MG63 (cell line): Measurements from ENCODE around the gene DOLPP1. TPM values are rescaled to one million over a fixed set of nuclear protein-coding genes. Genes with fewer than 3 reads are reported as not detected.
A peak's percentile ranks its signal among the peaks of the same experiment; 100 is the strongest.
"Not testable (repeated sequence)": the region's sequence is repeated elsewhere in the genome, so short reads cannot be mapped to it uniquely, and the experiment has no call there.

Experiments
- DNase-seq: peaks from one replicate; pipeline ENCODE4 v3.0.0-alpha.2; 2020
- H3K27me3 ChIP-seq: fragments of 250-450 bp; sonication (Bioruptor Pico); 2 replicates; pipeline ENCODE4 v1.5.1; 2020; ENCODE audit warnings: mild to moderate bottlenecking, moderate library complexity
- H3K36me3 ChIP-seq: fragments of 250-450 bp; sonication (Bioruptor Pico); 2 replicates; pipeline ENCODE4 v1.5.1; 2020; ENCODE audit warnings: mild to moderate bottlenecking, moderate library complexity
- H3K4me3 ChIP-seq: fragments of 250-450 bp; sonication (Bioruptor Pico); 2 replicates; pipeline ENCODE4 v1.5.1; 2020; ENCODE audit warnings: mild to moderate bottlenecking, moderate library complexity
- H3K9me3 ChIP-seq: fragments of 250-450 bp; sonication (Bioruptor Pico); 2 replicates; pipeline ENCODE4 v1.5.1; 2020; ENCODE audit warnings: mild to moderate bottlenecking, moderate library complexity
- total RNA-seq: library from RNA; depleted of rRNA; stranded (reverse); fragments of >200 nt; shearing (Covaris generic); gene quantifications from 2 replicates; pipeline ENCODE4 v1.2.3, GENCODE V29; 2014; ENCODE audit warnings: low replicate concordance

DOLPP1 gene
- total RNA-seq, 1 experiment from 2014 or later: 24.9 TPM

- Histone ChIP-seq H3K9me3 (no peaks in the 10 kb centered on the region), H3K4me3 (no peak overlapping the region), H3K36me3 (peaks cover 14% of the 10 kb centered on the region), H3K27me3 (no peaks in the 10 kb centered on the region)
- no peak for DNase-seq
Measured at GRCh38 chr9:129118799-129119198, 37.9 kb downstream of the DOLPP1 start.

GRCh38 chr9:129121483-129121882, 40.6 kb downstream of the DOLPP1 start:
- DNase-seq: peak; percentile 71
- no peaks in the 10 kb centered on the region for H3K27me3 ChIP-seq
- no peaks in the 10 kb centered on the region for H3K9me3 ChIP-seq
- no peak overlapping the region for H3K4me3 ChIP-seq
- peaks cover 23% of the 10 kb centered on the region for H3K36me3 ChIP-seq

GRCh38 chr9:129122133-129122532, 41.2 kb downstream of the DOLPP1 start:
- Histone ChIP-seq H3K36me3 (peaks cover 26% of the 10 kb centered on the region), H3K27me3 (no peaks in the 10 kb centered on the region), H3K9me3 (no peaks in the 10 kb centered on the region), H3K4me3 (no peak overlapping the region)
- DNase-seq: no peak

DNA sequence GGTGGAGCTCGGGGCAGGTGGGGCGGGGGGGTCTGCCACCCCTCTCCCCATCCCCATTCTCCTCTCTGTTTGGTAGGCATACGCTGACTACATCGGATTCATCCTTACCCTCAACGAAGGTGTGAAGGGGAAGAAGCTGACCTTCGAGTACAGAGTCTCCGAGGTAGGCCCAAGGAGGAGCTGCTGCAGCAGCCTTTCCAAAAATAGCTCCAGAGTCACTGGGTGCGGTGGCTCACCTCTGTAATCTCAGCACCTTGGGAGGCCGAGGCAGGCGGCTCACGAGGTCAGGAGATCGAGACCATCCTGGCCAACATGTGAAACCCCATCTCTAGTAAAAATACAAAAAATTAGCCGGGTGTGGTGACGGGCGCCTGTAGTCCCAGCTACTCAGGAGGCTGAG, 42.1 kb downstream of the DOLPP1 start:
- H3K4me3 ChIP-seq, H3K9me3 ChIP-seq, DNase-seq: not testable (repeated sequence)

GRCh38 chr9:129124506-129125069, 43.7 kb downstream of the DOLPP1 start:
- Histone ChIP-seq H3K9me3 (no peaks in the 10 kb centered on the region), H3K27me3 (no peaks in the 10 kb centered on the region), H3K36me3 (peaks cover 39% of the 10 kb centered on the region), H3K4me3 (no peak overlapping the region)
- no peak for DNase-seq

More for the DNA sequence above, 42.1 kb downstream of the DOLPP1 start:
- peaks cover 34% of the 10 kb centered on the region for H3K36me3 ChIP-seq
- H3K27me3 ChIP-seq: not testable (repeated sequence)

DNA sequence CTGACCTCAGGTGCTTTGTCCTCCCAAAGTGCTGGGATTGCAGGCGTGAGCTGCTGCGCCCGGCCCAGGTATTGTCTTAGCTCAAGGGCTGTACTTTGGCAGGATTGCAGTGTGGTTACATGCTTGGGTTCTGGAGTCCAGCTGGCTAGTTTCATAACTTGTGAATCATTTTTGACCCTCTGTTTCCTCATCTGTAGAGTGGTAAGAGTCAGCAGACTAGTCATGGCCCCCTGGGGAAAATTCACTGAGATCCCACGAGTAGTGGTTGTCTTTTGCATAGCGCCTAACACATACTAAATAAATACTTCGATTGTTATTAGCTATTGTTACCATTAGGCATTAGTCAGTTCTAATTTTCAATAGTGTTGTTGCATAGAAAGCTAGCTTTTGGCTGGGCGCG, 44.6 kb downstream of the DOLPP1 start:
- no peaks in the 10 kb centered on the region for H3K9me3 ChIP-seq
- DNase-seq: peak; percentile 92
- H3K36me3 ChIP-seq: peaks cover 39% of the 10 kb centered on the region
- H3K27me3 ChIP-seq: no peaks in the 10 kb centered on the region
- H3K4me3 ChIP-seq: no peak overlapping the region

DNA sequence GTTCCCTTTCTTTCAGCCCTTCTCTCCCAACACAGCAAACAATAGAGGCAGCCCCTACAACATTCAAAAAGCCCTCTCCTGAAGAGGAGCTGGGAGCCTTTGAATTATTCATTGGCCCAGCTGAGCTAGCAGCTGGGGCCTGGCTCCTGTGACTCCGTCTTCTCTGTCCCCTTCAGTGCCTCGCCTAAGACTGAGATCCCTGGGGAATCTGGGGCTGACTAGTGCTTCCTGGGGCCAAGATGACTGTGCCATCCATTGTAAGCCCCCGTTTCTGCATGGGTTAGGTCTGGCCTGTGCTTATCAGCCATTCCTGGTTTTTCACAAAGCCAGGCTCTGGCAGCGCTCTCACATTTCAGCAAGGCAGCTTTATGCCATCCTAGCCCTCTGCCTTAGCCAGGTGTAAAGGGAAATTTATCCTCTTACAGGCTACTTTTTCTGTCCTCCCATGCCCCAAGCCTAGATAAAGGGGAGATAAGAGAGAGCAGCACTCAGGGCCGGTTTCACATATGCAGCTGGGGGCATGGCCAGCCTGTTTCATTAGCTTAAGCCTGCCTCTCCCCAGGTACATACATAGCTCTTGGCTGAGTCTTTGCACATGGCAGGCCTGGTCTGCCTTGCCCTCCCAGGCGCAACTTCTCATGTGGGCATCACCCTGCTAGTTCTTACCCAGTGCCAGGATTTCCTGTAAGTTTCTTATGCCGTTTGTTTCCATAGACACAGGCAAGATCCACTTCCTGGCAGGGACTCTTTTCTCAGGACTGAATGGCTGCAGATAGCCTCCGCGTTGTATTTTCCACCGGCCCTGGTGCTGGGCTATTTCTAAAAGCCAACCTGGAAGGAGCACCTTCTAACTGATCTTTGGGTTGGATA, 46.1 kb downstream of the DOLPP1 start:
- H3K36me3 ChIP-seq: peaks cover 47% of the 10 kb centered on the region
- no peaks in the 10 kb centered on the region for H3K9me3 ChIP-seq
- no peak for DNase-seq
- H3K4me3 ChIP-seq: no peak overlapping the region
- no peaks in the 10 kb centered on the region for H3K27me3 ChIP-seq

GRCh38 chr9:129128689-129129088, 47.8 kb downstream of the DOLPP1 start:
- DNase-seq: no peak
- no peak overlapping the region for H3K4me3 ChIP-seq
- peaks cover 41% of the 10 kb centered on the region for H3K36me3 ChIP-seq
- H3K27me3 ChIP-seq: no peaks in the 10 kb centered on the region
- no peaks in the 10 kb centered on the region for H3K9me3 ChIP-seq

GRCh38 chr9:129130271-129130670, 49.4 kb downstream of the DOLPP1 start:
- not testable (repeated sequence) for H3K9me3 ChIP-seq, H3K27me3 ChIP-seq, DNase-seq, H3K4me3 ChIP-seq
- peaks cover 32% of the 10 kb centered on the region for H3K36me3 ChIP-seq

- no peak overlapping the region for H3K4me3 ChIP-seq
- no peaks in the 10 kb centered on the region for H3K27me3 ChIP-seq
- no peaks in the 10 kb centered on the region for H3K9me3 ChIP-seq
- H3K36me3 ChIP-seq: peaks cover 32% of the 10 kb centered on the region
- DNase-seq: no peak
Measured at GRCh38 chr9:129130791-129131190, 49.9 kb downstream of the DOLPP1 start.

DNA sequence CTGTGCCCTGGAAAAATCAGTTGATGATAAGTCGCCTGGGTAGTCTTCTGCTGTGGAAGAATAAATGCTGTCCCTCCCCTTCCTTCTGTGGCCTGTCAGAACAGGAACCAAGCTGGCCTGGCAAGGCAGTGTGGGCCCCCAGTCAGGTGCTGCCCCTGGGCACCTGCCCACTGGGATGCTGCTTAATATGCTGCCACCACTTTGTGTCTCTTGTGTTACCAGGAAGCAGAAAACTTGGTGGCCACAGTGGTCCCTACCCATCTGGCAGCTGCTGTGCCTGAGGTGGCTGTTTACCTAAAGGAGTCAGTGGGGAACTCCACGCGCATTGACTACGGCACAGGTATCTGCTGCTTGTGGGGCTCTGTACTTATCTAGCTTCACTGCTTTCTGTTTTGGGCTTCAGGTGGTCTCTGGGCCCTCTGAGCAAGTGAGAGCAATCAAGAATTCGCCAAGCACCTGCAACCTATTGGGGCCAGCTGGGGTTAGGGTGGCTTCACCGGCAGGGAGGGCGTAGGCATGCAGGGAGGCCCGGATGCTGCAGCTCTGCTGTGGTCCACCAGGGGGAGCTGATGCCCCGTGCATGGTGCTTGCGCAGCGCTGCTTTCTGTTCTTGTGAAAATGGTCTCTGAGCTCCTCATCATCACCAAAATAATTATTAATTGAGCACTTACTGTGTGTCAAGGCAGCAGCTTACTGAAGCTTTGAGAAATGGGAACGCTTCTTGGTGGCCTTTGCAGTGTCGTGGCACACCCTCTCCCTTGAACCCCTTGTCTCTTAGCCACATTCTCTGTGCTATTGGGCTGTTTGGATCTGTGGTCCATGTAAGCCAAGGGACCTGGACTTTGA, 50.6 kb downstream of the DOLPP1 start:
- H3K36me3 ChIP-seq: peaks cover 32% of the 10 kb centered on the region
- H3K27me3 ChIP-seq: no peaks in the 10 kb centered on the region

GRCh38 chr9:129133082-129133481, 52.2 kb downstream of the DOLPP1 start:
- Histone ChIP-seq H3K9me3 (no peaks in the 10 kb centered on the region), H3K36me3 (peaks cover 25% of the 10 kb centered on the region), H3K4me3 (no peak overlapping the region), H3K27me3 (no peaks in the 10 kb centered on the region)
- DNase-seq: no peak

More for the DNA sequence above, 50.6 kb downstream of the DOLPP1 start:
- DNase-seq: peak; percentile 62
- Histone ChIP-seq H3K4me3 (no peak overlapping the region), H3K9me3 (no peaks in the 10 kb centered on the region)

DNA sequence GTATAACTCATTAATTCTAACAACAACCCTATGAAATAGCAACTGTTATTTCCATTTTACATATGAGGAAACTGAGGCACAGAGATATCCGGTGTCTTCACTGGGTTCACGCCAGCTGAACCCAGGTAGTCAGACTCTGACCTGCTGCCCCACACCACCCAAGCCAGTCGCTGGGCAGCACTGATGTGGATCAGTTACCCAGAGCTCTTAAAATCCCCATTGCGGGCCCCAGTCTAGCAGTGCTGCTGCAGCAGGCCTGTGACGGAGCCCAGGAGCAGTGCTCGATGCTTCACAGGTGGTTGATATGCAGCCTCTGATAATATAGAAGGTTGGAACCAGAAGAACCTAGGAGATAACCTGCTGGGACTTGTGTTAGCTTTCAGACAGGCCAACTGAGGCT, 54.6 kb downstream of the DOLPP1 start:
- no peak for DNase-seq
- Histone ChIP-seq H3K27me3 (no peaks in the 10 kb centered on the region), H3K9me3 (no peaks in the 10 kb centered on the region), H3K36me3 (peaks cover 28% of the 10 kb centered on the region), H3K4me3 (no peak overlapping the region)

DNA sequence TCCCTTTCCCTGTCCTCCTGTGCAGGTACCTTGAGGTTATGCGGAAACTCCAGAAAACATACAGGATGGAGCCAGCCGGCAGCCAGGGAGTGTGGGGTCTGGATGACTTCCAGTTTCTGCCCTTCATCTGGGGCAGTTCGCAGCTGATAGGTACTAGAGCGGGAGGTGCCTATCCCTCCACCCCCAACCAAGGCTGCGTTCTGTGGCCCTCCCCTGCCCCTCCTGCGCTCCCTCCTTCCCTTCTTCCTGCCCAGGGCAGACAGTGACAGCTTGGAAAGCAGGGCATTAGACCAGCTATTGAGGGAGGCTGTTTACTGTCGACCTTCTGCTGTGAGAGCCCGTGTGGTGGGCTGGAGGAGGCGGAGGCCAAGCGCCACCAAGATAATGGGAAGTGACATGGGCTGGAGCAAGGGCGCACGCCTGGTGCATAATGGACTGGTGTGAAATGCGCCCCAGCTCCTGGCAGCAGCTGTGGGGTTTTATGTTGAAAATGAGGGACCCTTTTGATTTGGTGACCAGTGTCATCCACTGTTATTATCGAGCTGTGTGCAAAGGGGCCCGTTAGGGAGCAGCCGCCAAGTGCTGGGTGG, 55.6 kb downstream of the DOLPP1 start:
- peaks cover 22% of the 10 kb centered on the region for H3K36me3 ChIP-seq
- H3K9me3 ChIP-seq: no peaks in the 10 kb centered on the region
- DNase-seq: no peak
- no peak overlapping the region for H3K4me3 ChIP-seq
- no peaks in the 10 kb centered on the region for H3K27me3 ChIP-seq

DNA sequence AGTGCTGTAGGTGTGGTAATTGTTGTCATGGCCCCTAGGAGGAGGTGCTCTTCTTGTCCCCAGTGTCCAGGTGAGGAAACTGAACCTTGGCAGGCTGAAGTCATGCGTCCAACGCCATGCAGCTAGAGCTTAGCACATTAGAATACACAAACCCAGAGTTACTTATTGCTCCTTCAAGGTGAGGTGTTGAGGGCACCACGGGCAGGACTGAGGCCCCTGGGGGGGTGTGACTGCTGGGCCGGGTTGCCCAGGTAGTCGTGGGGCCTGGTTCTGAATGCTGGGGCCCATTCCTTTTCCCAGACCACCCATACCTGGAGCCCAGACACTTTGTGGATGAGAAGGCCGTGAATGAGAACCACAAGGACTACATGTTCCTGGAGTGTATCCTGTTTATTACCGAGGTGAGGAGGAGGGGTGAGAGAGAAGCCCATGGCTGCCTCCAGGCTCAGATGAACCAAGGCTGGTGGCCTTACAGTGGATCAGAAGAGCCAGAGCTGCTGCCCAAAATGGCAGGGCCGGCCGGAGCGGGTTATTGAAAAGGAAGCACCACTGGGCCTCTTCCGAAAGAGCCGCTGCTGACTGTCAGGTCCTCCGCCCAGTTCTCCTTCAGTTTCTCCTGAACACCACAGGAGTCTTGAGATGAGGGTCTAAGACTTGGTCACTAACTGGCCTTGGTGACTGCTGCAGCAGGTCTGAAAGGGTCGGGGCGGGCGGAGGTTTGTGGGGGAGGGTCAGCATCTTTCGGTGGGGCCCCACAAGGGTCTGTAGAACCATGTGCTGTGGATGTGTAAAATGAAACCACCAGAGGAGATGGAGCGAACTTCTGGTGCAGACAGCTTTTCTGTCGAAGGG, 56.6 kb downstream of the DOLPP1 start:
- H3K9me3 ChIP-seq: no peaks in the 10 kb centered on the region
- no peaks in the 10 kb centered on the region for H3K27me3 ChIP-seq
- H3K36me3 ChIP-seq: peaks cover 19% of the 10 kb centered on the region
- no peak overlapping the region for H3K4me3 ChIP-seq
- no peak for DNase-seq

GRCh38 chr9:129138144-129138462, 57.2 kb downstream of the DOLPP1 start:
- Histone ChIP-seq H3K36me3 (peaks cover 24% of the 10 kb centered on the region), H3K4me3 (no peak overlapping the region), H3K9me3 (no peaks in the 10 kb centered on the region), H3K27me3 (no peaks in the 10 kb centered on the region)
- no peak for DNase-seq
